Measurements from ENCODE around the gene NEMP1. TPM values are rescaled to one million over a fixed set of nuclear protein-coding genes. Genes with fewer than 3 reads are reported as not detected.

The NEMP1 gene
- polyA plus RNA-seq, 1 donor (not counting 4 experiments of a cell fraction or from before 2014, with no cell fraction given), result 18.6 TPM

DNA sequence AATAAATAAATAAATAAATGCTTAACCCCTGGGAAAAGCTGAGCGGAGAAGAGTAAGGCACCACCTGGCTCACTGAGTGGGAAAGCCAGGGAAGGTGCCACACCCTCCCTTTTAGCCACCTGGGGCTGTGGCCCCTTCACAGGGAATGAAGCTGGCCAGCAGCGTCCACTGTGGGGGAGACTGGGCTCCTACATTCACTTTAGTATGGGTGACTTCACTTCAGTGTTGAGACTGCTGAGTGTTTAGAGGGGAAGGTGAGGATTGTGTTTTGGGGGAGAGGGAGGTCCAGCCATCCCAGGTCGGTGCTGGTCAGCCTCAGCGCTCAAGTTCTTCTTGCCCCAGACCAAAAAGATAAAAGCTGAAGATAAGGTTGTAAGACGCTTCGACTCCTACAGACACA, 11.9 kb upstream of the NEMP1 start:
- Histone ChIP-seq H3K9me1 (ENCODE audit: control insufficient read depth, extremely low read depth, insufficient read depth, low read length) (no peaks in the 10 kb centered on the region), H3K4me1 (ENCODE audit: control insufficient read depth, extremely low read depth, insufficient read depth, low read length) (peaks cover 49% of the 10 kb centered on the region), H3K27ac (ENCODE audit: control insufficient read depth, insufficient read depth, low read length) (no peak overlapping the region), H3K4me2 (ENCODE audit: control insufficient read depth, extremely low read depth, insufficient read depth, low read depth, low read length) (peak overlapping the region; percentile 80), H2AFZ (ENCODE audit: control insufficient read depth, low read length) (no peak overlapping the region), H3K9ac (ENCODE audit: control insufficient read depth, extremely low read depth, insufficient read depth, low read length) (peak overlapping the region; percentile 84), H3K27me3 (ENCODE audit: control insufficient read depth, extremely low read depth, insufficient read depth, low read length) (no peaks in the 10 kb centered on the region), H3K79me2 (ENCODE audit: control insufficient read depth, insufficient read depth, low read length) (peaks cover 18% of the 10 kb centered on the region), H4K20me1 (ENCODE audit: control insufficient read depth, extremely low read depth, insufficient read depth, low read length) (peaks cover 4% of the 10 kb centered on the region), H3K4me3 (ENCODE audit: control insufficient read depth in 2 of 3, extremely low read depth in 1 of 3, insufficient read depth in 2 of 3, low read depth in 1 of 3, low read length in 3 of 3) (peak overlapping the region; percentile 72 to 94 (median 75)), H3K9me3 (ENCODE audit: control insufficient read depth, low read depth, low read length) (no peaks in the 10 kb centered on the region), H3K36me3 (ENCODE audit: control insufficient read depth in 2 of 2, extremely low read depth in 1 of 2, insufficient read depth in 2 of 2, low read length in 2 of 2) (peaks cover 8 to 13% of the 10 kb centered on the region in 2 experiments)
- no peak for FAIRE-seq
- no peak for DNase-seq (ENCODE audit: low read depth, low spot score)
- TF ChIP-seq, protein P1, sequence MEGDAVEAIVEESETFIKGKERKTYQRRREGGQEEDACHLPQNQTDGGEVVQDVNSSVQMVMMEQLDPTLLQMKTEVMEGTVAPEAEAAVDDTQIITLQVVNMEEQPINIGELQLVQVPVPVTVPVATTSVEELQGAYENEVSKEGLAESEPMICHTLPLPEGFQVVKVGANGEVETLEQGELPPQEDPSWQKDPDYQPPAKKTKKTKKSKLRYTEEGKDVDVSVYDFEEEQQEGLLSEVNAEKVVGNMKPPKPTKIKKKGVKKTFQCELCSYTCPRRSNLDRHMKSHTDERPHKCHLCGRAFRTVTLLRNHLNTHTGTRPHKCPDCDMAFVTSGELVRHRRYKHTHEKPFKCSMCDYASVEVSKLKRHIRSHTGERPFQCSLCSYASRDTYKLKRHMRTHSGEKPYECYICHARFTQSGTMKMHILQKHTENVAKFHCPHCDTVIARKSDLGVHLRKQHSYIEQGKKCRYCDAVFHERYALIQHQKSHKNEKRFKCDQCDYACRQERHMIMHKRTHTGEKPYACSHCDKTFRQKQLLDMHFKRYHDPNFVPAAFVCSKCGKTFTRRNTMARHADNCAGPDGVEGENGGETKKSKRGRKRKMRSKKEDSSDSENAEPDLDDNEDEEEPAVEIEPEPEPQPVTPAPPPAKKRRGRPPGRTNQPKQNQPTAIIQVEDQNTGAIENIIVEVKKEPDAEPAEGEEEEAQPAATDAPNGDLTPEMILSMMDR (optimal IDR thresholded peaks at IDR 0.05 in 1 of 3, IDR thresholded peaks at IDR 0.05 in 1 of 3, conservative IDR thresholded peaks at IDR 0.05 in 1 of 3; ENCODE audit: extremely low read depth in 1 of 3, insufficient read depth in 2 of 3, low read length in 3 of 3), result no peak
- no peak for TF ChIP-seq EZH2 (IDR thresholded peaks at IDR 0.05; ENCODE audit: low read length)
- dilution Hi-C loops (cut with MboI; ENCODE audit: extremely low pct_ligation_motif_present, low sequenced_read_pairs), result no loop called here

DNA sequence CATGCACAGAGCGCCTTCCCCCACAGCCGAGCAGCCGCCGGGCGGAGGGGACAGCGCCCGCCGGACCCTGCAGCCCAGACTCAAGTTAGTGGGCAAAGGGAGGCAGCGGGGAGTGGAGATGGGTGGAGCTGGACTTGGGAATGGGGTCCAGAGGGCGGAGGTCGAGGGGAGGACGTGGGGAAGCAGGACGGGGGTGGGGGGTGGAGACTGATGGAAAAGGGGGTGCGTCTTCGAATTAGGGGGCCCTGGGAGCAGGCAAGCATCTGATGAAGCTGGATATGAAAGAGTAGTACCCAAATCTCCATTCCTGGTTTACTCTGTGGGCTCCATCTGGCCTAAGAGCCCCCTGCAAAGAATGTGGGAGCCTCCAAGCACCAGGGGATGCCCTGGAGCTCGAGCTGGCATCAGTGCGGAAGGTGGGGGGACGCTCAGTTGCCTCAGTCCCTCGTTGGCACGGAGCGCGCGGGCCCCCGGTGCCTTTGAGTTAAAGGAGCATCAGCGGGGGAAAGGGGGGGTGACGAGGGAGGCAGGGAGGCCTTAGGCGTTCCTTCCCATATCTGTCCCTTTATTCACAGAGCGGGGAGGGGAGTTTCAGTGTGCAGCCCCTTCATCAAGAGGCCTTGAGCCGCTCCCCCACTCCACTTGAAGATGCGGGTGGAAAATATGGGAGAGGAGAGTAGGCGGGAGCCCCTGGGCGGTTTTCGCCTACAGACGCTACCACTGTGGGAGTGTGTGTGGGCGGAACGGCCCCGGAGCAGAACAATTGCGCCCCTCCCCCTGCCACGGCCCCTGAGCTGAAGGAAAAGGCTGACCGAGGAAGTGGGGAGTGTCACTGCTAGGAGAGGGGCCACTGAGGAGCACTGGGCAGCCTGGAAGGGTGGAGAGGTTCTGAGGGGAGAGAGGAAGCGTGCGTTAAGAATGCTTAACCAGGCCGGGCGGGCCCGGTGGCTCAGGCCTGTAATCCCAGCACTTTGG, 11.0 kb upstream of the NEMP1 start:
- H3K4me3 ChIP-seq (ENCODE audit: control insufficient read depth in 2 of 3, extremely low read depth in 1 of 3, insufficient read depth in 2 of 3, low read depth in 1 of 3, low read length in 3 of 3), result peak overlapping the region; percentile 72 to 94 (median 75)
- peak overlapping the region; percentile 80 for H3K4me2 ChIP-seq (ENCODE audit: control insufficient read depth, extremely low read depth, insufficient read depth, low read depth, low read length)
- peaks cover 43% of the 10 kb centered on the region for H3K4me1 ChIP-seq (ENCODE audit: control insufficient read depth, extremely low read depth, insufficient read depth, low read length)
- no peaks in the 10 kb centered on the region for H3K27me3 ChIP-seq (ENCODE audit: control insufficient read depth, extremely low read depth, insufficient read depth, low read length)
- DNase-seq (ENCODE audit: low read depth, low spot score), result no peak
- no peaks in the 10 kb centered on the region for H3K9me1 ChIP-seq (ENCODE audit: control insufficient read depth, extremely low read depth, insufficient read depth, low read length)
- peaks cover 4% of the 10 kb centered on the region for H4K20me1 ChIP-seq (ENCODE audit: control insufficient read depth, extremely low read depth, insufficient read depth, low read length)
- peaks cover 7 to 10% of the 10 kb centered on the region in 2 experiments for H3K36me3 ChIP-seq (ENCODE audit: control insufficient read depth in 2 of 2, extremely low read depth in 1 of 2, insufficient read depth in 2 of 2, low read length in 2 of 2)
- dilution Hi-C loops (cut with MboI; ENCODE audit: extremely low pct_ligation_motif_present, low sequenced_read_pairs), result no loop called here
- no peaks in the 10 kb centered on the region for H3K9me3 ChIP-seq (ENCODE audit: control insufficient read depth, low read depth, low read length)
- FAIRE-seq, result no peak
- peak overlapping the region; percentile 58 for H2AFZ ChIP-seq (ENCODE audit: control insufficient read depth, low read length)
- H3K27ac ChIP-seq (ENCODE audit: control insufficient read depth, insufficient read depth, low read length), result peak overlapping the region; percentile 72
- H3K79me2 ChIP-seq (ENCODE audit: control insufficient read depth, insufficient read depth, low read length), result peaks cover 18% of the 10 kb centered on the region
- peak overlapping the region; percentile 84 for H3K9ac ChIP-seq (ENCODE audit: control insufficient read depth, extremely low read depth, insufficient read depth, low read length)
- TF ChIP-seq, protein P1 (optimal IDR thresholded peaks at IDR 0.05 in 1 of 3, IDR thresholded peaks at IDR 0.05 in 1 of 3, conservative IDR thresholded peaks at IDR 0.05 in 1 of 3; ENCODE audit: extremely low read depth in 1 of 3, insufficient read depth in 2 of 3, low read length in 3 of 3), result no peak
- no peak for TF ChIP-seq EZH2 (IDR thresholded peaks at IDR 0.05; ENCODE audit: low read length)
